ENCODE data around the gene HMCN2.

The HMCN2 gene

GRCh38 chr9:130482463-130482862, 216.9 kb downstream of the HMCN2 start:
- TF ChIP-seq CTCF (IDR thresholded peaks at IDR 0.05; ENCODE audit: low read depth, low read length), result no peak
- Histone ChIP-seq H3K4me1 (peaks cover 4% of the 10 kb centered on the region), H3K27me3 (no peaks in the 10 kb centered on the region), H3K9me3 (no peaks in the 10 kb centered on the region), H3K36me3 (peaks cover 15% of the 10 kb centered on the region), H3K4me3 (ENCODE audit: low read depth, low read length) (no peak overlapping the region)
- no peak for DNase-seq

GRCh38 chr9:130483371-130483971, 217.9 kb downstream of the HMCN2 start:
- Histone ChIP-seq H3K4me3 (ENCODE audit: low read depth, low read length) (no peak overlapping the region), H3K9me3 (no peaks in the 10 kb centered on the region), H3K4me1 (peaks cover 4% of the 10 kb centered on the region), H3K27me3 (no peaks in the 10 kb centered on the region), H3K36me3 (peaks cover 15% of the 10 kb centered on the region)
- no peak for DNase-seq
- no peak for TF ChIP-seq CTCF (IDR thresholded peaks at IDR 0.05; ENCODE audit: low read depth, low read length)

All from BE2C (cell line).